ENCODE data around the gene NBEA. TPM values are rescaled to one million over a fixed set of nuclear protein-coding genes. Genes with fewer than 3 reads are reported as not detected.
"Not testable (repeated sequence)": the region's sequence is repeated elsewhere in the genome, so short reads cannot be mapped to it uniquely, and the experiment has no call there.

The NBEA gene
- polyA plus RNA-seq, 1 experiment: 1.3 TPM

GRCh38 chr13:34926508-34926907 lies 15.6 kb upstream of the NBEA start:
- H3K4me3 ChIP-seq (ENCODE audit: low read depth, low read length): no peak overlapping the region
- no peak overlapping the region for H3K27ac ChIP-seq (ENCODE audit: low read depth, low read length)
- H3K27me3 ChIP-seq (ENCODE audit: control insufficient read depth, insufficient read depth, low read length): no peaks in the 10 kb centered on the region
- ChIA-PET CTCF (no interaction called here), POLR2A (no interaction called here)
- TF ChIP-seq CTCF (IDR thresholded peaks at IDR 0.05; ENCODE audit: low read depth, low read length): no peak
- no peak for DNase-seq (ENCODE audit: low read depth, low spot score)
- H3K9me3 ChIP-seq (ENCODE audit: control insufficient read depth, insufficient read depth, low read length): no peaks in the 10 kb centered on the region

GRCh38 chr13:34928676-34929075 lies 13.4 kb upstream of the NBEA start:
- H3K27ac ChIP-seq (ENCODE audit: low read depth, low read length); H3K9me3 ChIP-seq (ENCODE audit: control insufficient read depth, insufficient read depth, low read length); CTCF ChIA-PET; DNase-seq (ENCODE audit: low read depth, low spot score); POLR2A ChIA-PET; H3K27me3 ChIP-seq (ENCODE audit: control insufficient read depth, insufficient read depth, low read length); H3K4me3 ChIP-seq (ENCODE audit: low read depth, low read length): not testable (repeated sequence)

GRCh38 chr13:34931572-34931971 lies 10.5 kb upstream of the NBEA start:
- Histone ChIP-seq H3K27ac (ENCODE audit: low read depth, low read length) (no peak overlapping the region), H3K4me3 (ENCODE audit: low read depth, low read length) (no peak overlapping the region), H3K27me3 (ENCODE audit: control insufficient read depth, insufficient read depth, low read length) (no peaks in the 10 kb centered on the region), H3K9me3 (ENCODE audit: control insufficient read depth, insufficient read depth, low read length) (no peaks in the 10 kb centered on the region)
- no peak for TF ChIP-seq CTCF (IDR thresholded peaks at IDR 0.05; ENCODE audit: low read depth, low read length)
- ChIA-PET CTCF (no interaction called here), POLR2A (no interaction called here)
- no peak for DNase-seq (ENCODE audit: low read depth, low spot score)

GRCh38 chr13:34933349-34933748 lies 8.7 kb upstream of the NBEA start:
- CTCF ChIA-PET: no interaction called here
- DNase-seq (ENCODE audit: low read depth, low spot score): no peak
- no peak overlapping the region for H3K4me3 ChIP-seq (ENCODE audit: low read depth, low read length)
- no peak for TF ChIP-seq CTCF (IDR thresholded peaks at IDR 0.05; ENCODE audit: low read depth, low read length)
- no peaks in the 10 kb centered on the region for H3K27me3 ChIP-seq (ENCODE audit: control insufficient read depth, insufficient read depth, low read length)
- POLR2A ChIA-PET: no interaction called here
- H3K9me3 ChIP-seq (ENCODE audit: control insufficient read depth, insufficient read depth, low read length): no peaks in the 10 kb centered on the region
- H3K27ac ChIP-seq (ENCODE audit: low read depth, low read length): no peak overlapping the region

GRCh38 chr13:34933786-34934185 lies 8.3 kb upstream of the NBEA start:
- no peaks in the 10 kb centered on the region for H3K9me3 ChIP-seq (ENCODE audit: control insufficient read depth, insufficient read depth, low read length)
- POLR2A ChIA-PET: no interaction called here
- H3K4me3 ChIP-seq (ENCODE audit: low read depth, low read length): no peak overlapping the region
- H3K27ac ChIP-seq (ENCODE audit: low read depth, low read length): no peak overlapping the region
- no peaks in the 10 kb centered on the region for H3K27me3 ChIP-seq (ENCODE audit: control insufficient read depth, insufficient read depth, low read length)
- TF ChIP-seq CTCF (IDR thresholded peaks at IDR 0.05; ENCODE audit: low read depth, low read length): no peak
- CTCF ChIA-PET: no interaction called here
- no peak for DNase-seq (ENCODE audit: low read depth, low spot score)

GRCh38 chr13:34935841-34936240 lies 6.2 kb upstream of the NBEA start:
- DNase-seq (ENCODE audit: low read depth, low spot score): no peak
- no peak overlapping the region for H3K27ac ChIP-seq (ENCODE audit: low read depth, low read length)
- CTCF ChIA-PET: no interaction called here

More at GRCh38 chr13:34935841-34936240, 6.2 kb upstream of the NBEA start:
- TF ChIP-seq CTCF (IDR thresholded peaks at IDR 0.05; ENCODE audit: low read depth, low read length): no peak
- H3K27me3 ChIP-seq (ENCODE audit: control insufficient read depth, insufficient read depth, low read length): no peaks in the 10 kb centered on the region
- POLR2A ChIA-PET: no interaction called here
- no peaks in the 10 kb centered on the region for H3K9me3 ChIP-seq (ENCODE audit: control insufficient read depth, insufficient read depth, low read length)
- no peak overlapping the region for H3K4me3 ChIP-seq (ENCODE audit: low read depth, low read length)

Data from AG04450 (cell line).